NCI-H345 (cell line): Measurements from ENCODE around the gene SH3PXD2B.

Experiments used
- DNase-seq: peaks from one replicate; lab custom pipeline; 2025; lab: John Stamatoyannopoulos, UW

The SH3PXD2B gene

GRCh38 chr5:172454358-172455086 is at the start of gene SH3PXD2B:
TSS of gene SH3PXD2B (minus strand) at chr5:172454525. CDS start at chr5:172454352, 173 bp downstream.
- DNase-seq = peak; percentile 59

- DNase-seq = peak; percentile 11
These were observed 48.6 kb upstream of the SH3PXD2B start for GRCh38 chr5:172502969-172503368.

DNA sequence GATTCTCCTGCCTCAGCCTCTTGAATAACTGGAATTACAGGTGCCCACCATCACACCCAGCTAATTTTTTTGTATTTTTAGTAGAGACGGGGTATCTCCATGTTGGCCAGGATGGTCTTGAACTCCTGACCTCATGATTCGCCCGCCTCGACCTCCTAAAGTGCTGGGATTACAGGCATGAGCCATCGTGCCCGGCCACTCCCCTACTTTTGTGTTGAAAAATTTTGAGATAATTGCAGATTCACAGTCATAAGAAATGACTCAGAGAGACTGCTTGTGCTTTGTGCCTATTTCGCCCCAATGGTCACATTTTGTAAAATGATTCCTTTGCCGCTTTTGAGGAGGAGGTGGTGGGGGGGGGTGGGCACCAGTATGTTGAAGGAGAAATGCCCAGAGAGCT is 48.1 kb upstream of the SH3PXD2B start:
- no peak for DNase-seq

DNA sequence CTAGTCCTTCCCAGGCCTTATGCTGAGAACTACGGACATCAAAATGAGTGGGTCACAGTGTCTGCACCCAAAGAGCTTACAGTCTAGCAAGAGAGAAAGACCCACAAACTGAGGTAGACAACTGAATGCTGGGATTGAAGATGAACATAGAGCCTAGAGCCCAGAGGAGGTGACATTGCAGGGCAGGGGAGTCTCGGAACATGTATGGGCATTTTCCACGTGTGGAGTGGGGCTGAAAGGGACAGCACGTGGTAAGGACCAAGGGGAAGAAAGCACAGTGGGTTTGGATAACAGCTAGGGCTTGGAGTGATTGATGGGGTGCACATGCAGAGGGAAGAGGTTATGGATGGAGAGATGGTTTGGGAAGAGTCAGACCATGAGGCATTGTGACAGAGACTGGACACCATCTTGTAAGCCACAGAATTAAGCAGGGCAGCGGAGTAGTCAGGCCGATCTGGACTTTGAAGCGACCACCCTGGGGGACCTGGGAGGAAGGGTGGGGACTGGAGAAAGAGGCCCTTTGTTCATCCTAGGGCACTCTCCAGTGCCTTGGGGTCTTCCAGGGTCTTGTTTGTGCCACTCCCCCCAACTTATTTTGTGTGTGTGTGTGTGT is 47.5 kb upstream of the SH3PXD2B start:
- no peak for DNase-seq

DNA sequence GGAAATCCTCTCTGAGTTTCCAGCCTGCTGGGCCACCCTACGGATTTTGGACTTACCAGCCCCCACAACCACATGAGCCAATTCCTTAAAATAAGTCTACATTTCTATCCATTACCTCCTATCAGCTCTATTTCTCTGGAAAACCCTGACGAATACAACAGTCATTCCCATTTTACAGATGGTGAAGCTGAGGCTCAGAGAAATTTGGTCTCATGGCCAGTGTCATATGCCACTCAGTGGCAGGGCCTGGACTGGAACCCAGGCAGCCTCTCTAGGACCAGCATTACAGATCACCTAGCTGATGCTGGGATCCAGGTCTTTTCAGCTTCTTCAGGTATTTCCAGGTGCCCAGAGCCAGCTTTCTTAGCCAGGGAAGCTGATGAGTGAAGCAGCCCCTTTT is 45.0 kb upstream of the SH3PXD2B start:
- DNase-seq = no peak

- DNase-seq = no peak
These were observed 44.3 kb upstream of the SH3PXD2B start for GRCh38 chr5:172498431-172499129.

GRCh38 chr5:172497591-172498255 is 43.4 kb upstream of the SH3PXD2B start:
- no peak for DNase-seq

GRCh38 chr5:172496671-172497371 is 42.5 kb upstream of the SH3PXD2B start:
- DNase-seq = no peak

GRCh38 chr5:172494630-172495505 is 40.5 kb upstream of the SH3PXD2B start:
- no peak for DNase-seq

DNA sequence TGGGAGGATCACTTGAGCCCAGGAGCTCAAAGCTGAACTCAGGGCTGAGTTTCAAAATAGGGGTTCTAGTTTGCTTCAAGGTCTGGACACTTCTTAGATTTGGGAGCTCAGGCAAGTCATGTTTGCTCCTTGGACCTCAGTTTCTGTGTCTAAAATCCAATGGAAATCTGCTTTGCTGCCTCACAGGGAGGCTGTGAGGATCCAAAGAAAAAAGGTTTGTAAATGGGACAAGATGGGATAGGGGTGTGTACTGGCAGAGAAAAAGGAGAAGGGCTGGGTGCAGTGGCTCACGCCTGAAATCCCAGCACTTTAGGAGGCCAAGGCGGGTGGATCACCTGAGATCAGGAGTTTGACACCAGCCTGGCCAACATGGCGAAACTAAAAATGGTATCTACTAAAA is 39.6 kb upstream of the SH3PXD2B start:
- no peak for DNase-seq

DNA sequence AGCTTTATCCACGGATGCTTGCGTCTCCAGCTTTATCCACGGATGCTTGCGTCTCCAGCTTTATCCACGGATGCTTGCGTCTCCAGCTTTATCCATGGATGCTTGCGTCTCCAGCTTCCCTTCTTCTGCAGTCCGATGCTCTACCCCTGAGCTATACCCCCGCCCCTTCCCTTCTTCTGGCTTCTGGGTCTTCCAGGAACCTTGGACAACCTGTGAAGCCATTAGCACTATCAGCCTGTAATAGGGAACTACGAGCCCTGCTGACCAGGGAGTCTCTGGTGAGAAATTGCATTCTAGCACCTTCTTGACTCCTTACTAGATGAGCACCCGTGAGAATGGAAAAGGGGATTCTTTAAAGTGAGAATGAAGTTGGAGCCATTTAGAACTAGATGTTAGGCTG is 39.1 kb upstream of the SH3PXD2B start:
- no peak for DNase-seq

- no peak for DNase-seq
These were observed 38.7 kb upstream of the SH3PXD2B start for GRCh38 chr5:172493002-172493401.

GRCh38 chr5:172492097-172492840 is 37.9 kb upstream of the SH3PXD2B start:
- no peak for DNase-seq

DNA sequence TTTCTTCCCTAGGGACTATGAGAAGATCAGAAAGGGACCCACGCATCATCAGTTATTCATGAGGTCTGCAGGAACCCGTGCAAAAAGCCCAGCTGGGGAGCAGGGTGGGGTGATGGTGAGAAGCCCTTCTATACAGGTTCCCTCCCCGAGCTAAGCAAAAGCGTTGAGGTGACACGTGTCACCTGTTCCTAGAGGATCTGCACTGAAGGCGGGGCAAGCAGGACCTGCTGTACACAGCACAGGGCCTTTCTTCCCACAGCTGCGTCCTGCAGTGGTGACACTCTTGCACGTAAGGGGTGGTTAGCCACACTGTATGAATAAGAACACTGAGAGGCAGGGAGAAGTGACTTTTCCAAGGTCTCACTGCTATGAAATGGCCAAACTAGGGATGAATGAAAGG is 37.2 kb upstream of the SH3PXD2B start:
- peak; percentile 34 for DNase-seq

DNA sequence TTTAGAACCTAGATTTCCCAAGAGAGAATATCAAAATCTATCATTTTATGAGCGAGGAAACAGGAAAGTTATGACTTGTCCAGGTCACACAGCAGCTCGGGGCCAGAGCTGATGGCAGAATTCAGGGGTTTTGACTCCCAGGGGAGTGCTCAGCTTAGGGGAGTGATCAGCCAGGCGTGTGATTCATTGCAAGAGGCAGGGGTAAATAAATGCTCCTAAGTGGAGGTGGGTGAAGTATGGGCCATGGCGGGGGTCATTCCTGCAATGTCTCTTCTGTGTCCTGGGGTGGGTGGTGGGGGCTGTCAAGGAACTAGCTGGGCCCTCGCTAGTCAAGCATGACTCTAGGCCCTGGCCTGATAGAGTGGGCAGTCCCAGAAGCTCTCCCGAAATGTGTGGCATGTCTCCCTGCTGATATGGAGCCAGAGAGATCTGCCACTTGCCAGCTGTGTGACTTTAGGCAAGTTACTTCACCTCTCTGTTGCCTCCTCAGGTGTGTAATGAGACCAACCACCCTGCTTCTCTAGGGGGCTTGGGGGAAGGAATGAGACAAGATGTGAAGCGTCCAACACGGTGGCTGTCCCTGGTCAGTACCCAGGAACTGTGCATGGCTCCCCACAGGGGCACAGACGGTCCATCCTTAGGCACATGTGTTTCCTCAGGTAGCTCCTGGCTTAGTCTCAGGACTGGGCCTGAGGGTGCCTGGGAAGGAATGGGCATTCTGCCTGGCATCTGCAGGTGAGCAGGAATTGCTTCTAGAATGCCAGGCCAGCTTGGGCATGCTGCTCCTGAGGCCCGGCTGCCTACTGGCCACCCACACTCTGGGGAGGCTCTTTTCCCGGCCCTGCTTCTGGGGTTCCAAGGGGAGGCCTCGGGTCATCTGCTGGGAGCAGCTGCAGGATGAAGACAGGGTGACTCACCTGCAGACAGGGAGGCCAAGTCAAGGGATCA is 36.5 kb upstream of the SH3PXD2B start:
- no peak for DNase-seq

- DNase-seq = no peak
These were observed 33.9 kb upstream of the SH3PXD2B start for GRCh38 chr5:172488221-172488620.

GRCh38 chr5:172487671-172488070 is 33.3 kb upstream of the SH3PXD2B start:
- DNase-seq = no peak

DNA sequence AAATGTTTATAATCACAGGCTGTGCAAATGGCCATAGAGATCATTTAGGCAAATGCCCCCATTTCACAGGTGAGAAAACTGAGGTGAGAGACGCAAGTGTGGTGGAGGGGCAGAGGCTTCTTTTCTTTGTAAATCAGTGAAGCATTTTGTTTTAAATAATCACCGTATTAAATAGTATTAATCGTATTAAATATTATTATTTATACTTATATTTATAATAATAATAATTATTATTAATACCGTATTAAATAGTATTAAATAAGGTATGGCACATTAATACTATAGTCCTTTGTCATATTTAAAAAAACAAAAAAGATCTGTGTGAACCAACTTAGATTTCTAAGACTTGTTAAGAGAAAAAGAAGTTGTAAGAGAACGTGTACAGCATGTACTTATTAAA is 32.6 kb upstream of the SH3PXD2B start:
- DNase-seq = no peak

DNA sequence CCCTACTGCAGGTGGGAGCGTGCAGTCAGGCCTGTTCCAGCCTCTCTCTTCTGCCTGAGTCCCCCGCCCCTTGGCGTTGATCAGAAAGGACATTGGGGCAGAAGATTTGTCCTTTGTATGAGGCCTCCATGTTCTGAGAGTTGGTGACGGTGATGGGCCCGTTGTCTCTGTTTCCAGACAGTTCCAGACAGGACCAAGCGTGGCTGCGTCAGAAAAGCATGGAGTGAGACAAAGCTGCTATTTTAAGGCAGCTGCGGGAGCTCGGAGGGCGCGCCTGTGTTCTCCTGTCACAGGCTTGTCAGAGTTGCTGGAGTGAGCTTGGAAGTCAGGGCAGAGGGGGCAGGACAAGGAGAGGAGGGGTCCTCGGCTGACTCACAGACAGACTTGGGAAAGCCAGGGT is 32.1 kb upstream of the SH3PXD2B start:
- no peak for DNase-seq
